ENCODE measurements around the gene SEMA4C. TPM values are rescaled to one million over a fixed set of nuclear protein-coding genes. Genes with fewer than 3 reads are reported as not detected.

Gene SEMA4C
- total and polyA plus RNA-seq, 11 donors: 11.7 to 29.6 (median 20.6) TPM

DNA sequence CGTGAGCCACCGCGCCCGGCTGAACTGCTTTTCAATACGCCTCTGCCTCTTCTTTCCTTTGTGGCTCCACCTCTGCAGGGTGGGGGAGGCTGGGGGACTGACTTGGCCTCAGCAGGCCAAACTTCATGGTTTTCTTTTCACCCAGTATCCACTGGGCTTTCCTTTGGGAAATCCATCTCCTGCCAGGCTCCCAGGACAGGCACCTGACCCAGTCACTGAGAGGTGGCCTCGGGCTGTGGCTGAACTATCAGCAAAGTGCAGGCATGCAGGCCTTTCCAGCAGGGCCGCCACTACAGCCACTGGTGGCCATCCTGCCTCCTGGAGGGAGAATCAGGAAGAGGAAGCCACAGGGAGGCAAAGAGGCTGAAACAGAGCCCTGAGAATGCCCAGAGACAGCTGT is 33.4 kb upstream of the SEMA4C start:
- Histone ChIP-seq H3K36me3 (no peaks in the 10 kb centered on the region), H3K4me3 (no peak overlapping the region), H3K27me3 (no peaks in the 10 kb centered on the region), H3K4me1 (peaks cover 16 to 33% (median 24%) of the 10 kb centered on the region in 12 donors), H3K27ac (peak overlapping the region in 1 of 12 donors; percentile 93), H3K9me3 (no peaks in the 10 kb centered on the region)
- no peak for DNase-seq
- no peak for ATAC-seq
- WGBS, 4 donors: 86 to 92% (median 87%) methylated on average over 7 of the region's 7 CpGs
- no peak for TF ChIP-seq POLR2A (IDR thresholded peaks at IDR 0.05)
- TF ChIP-seq, protein P1, sequence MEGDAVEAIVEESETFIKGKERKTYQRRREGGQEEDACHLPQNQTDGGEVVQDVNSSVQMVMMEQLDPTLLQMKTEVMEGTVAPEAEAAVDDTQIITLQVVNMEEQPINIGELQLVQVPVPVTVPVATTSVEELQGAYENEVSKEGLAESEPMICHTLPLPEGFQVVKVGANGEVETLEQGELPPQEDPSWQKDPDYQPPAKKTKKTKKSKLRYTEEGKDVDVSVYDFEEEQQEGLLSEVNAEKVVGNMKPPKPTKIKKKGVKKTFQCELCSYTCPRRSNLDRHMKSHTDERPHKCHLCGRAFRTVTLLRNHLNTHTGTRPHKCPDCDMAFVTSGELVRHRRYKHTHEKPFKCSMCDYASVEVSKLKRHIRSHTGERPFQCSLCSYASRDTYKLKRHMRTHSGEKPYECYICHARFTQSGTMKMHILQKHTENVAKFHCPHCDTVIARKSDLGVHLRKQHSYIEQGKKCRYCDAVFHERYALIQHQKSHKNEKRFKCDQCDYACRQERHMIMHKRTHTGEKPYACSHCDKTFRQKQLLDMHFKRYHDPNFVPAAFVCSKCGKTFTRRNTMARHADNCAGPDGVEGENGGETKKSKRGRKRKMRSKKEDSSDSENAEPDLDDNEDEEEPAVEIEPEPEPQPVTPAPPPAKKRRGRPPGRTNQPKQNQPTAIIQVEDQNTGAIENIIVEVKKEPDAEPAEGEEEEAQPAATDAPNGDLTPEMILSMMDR (IDR thresholded peaks at IDR 0.05): no peak
- intact Hi-C loops (cut with DNase I): loop anchor here in 1 of 10 donors (10.0 kb wide), 1 partner anchor 49 kb away; the partner anchor contains the start of gene ANKRD39

DNA sequence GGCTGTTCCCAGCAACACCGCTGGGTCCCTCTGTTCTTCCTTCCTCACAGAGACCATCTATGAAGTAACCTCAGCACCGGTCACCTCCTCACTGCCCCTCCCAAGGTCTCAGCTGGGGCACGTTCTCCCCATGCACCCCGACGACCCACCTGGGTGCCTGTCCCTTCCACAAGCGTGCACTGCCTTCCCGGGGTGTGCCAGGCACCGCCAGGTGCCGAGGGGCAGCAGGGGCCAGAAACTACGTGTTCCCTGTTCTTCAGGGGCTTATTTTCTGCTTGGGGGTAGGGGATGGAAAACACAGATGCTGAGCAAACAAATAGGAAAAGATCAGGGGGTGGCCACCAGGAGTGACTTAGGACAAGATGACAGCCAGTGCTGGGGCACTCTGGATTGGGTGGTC is 30.4 kb upstream of the SEMA4C start:
- no peak for DNase-seq
- H3K36me3 ChIP-seq: no peaks in the 10 kb centered on the region

DNA sequence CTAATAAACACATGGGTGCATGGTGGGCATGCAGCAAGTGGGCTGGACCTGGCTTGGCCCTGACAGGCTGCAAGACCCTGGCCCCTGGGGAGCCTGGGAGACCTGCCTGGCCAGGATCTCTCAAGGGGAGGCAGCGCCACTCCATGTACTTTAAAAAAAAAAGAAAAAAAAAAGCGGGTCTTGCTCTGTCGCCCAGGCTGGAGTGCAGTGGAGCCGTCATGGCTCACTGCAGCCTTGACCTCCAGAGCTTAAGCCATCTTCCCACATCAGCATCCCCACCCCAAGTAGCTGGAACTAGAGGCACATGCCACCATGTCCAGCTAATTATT is 29.5 kb upstream of the SEMA4C start:
- no peak for ATAC-seq
- intact Hi-C loops (cut with DNase I): no loop called here
- no peak for DNase-seq
- no peaks in the 10 kb centered on the region for H3K36me3 ChIP-seq
- H3K4me1 ChIP-seq: peaks cover 0 to 14% (median 5%) of the 10 kb centered on the region in 12 donors
- 81 to 89% (median 88%) methylated on average over 4 of the region's 4 CpGs for WGBS, 4 donors
- H3K4me3 ChIP-seq: no peak overlapping the region
- no peak overlapping the region for H3K27ac ChIP-seq
- no peak for TF ChIP-seq POLR2A (IDR thresholded peaks at IDR 0.05)
- TF ChIP-seq, protein P1 (IDR thresholded peaks at IDR 0.05): no peak
- no peaks in the 10 kb centered on the region for H3K27me3 ChIP-seq
- H3K9me3 ChIP-seq: no peaks in the 10 kb centered on the region

More for the DNA sequence above, 30.4 kb upstream of the SEMA4C start:
- no peak for ATAC-seq
- Histone ChIP-seq H3K4me3 (no peak overlapping the region), H3K9me3 (no peaks in the 10 kb centered on the region), H3K4me1 (peaks cover 0 to 12% (median 4%) of the 10 kb centered on the region in 12 donors), H3K27me3 (no peaks in the 10 kb centered on the region), H3K27ac (no peak overlapping the region)
- WGBS, 4 donors: 89 to 93% (median 91%) methylated on average over 10 of the region's 10 CpGs
- intact Hi-C loops (cut with DNase I): loop anchor here in 1 of 10 donors (10.0 kb wide), 1 partner anchor 45 kb away; the partner anchor contains the start of gene ANKRD39
- no peak for TF ChIP-seq POLR2A (IDR thresholded peaks at IDR 0.05)
- TF ChIP-seq, protein P1 (IDR thresholded peaks at IDR 0.05): no peak

DNA sequence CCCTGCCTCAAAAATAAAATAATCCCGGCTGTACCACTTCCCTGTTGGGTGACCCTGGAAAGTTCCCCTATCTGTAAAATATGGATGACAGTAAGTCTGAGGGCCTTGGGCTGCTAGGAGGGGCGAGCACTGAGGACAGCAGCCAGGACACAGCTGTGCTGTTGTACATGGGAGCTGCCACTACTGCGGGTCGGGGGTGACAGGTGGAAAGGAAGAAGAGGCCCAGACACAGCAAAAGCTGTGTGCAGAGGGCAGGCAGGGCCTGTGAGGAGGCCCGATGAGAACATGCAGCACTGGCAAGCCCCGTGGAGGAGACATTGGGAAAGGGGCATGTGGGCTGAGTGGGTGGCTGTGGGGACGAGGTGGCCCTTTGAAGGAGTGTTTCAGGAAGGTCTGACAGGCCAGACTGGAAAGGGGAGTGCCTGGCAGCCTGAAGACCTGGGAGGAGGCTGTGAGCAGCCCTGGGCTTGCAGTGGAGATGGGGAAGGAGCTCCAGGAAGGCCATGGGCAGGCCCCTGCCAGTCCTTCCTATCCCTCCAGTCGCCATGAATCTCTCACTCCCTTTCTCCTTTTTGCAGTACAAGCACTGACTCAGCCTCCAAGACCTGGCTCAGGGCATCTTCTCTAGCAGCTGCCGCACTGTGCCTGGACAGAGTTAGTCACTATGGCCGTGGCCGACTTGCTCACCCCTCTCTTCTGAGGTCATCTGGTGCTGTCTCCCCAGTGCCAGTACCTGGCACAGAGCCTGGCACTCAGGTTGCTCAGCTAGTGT is 28.9 kb upstream of the SEMA4C start:
- intact Hi-C loops (cut with DNase I): no loop called here
- no peaks in the 10 kb centered on the region for H3K36me3 ChIP-seq

More for the DNA sequence above, 28.9 kb upstream of the SEMA4C start:
- peaks cover 0 to 14% (median 5%) of the 10 kb centered on the region in 12 donors for H3K4me1 ChIP-seq
- WGBS, 4 donors: 80 to 86% (median 81%) methylated on average over 11 of the region's 11 CpGs
- TF ChIP-seq, protein P1 (IDR thresholded peaks at IDR 0.05): no peak
- no peak for TF ChIP-seq POLR2A (IDR thresholded peaks at IDR 0.05)
- no peak overlapping the region for H3K27ac ChIP-seq
- ATAC-seq (peak in 2 of 4 donors; percentile 6 to 52), DNase-seq (no peak)
- no peaks in the 10 kb centered on the region for H3K27me3 ChIP-seq
- H3K4me3 ChIP-seq: no peak overlapping the region
- no peaks in the 10 kb centered on the region for H3K9me3 ChIP-seq

All from heart left ventricle (tissue), 16 donors.